HG03442 (cell line): ENCODE results near the gene TAF10.
A peak's percentile ranks its signal among the peaks of the same experiment; 100 is the strongest.

ENCODE experiments used
- ATAC-seq: cut with Tn5 transposase; IDR thresholded peaks from one replicate; pipeline ENCODE4 v1.9.1; 2021; ENCODE audit warnings: mild to moderate bottlenecking, moderate library complexity; ENCODE audit not compliant: unreplicated experiment

The TAF10 gene

DNA sequence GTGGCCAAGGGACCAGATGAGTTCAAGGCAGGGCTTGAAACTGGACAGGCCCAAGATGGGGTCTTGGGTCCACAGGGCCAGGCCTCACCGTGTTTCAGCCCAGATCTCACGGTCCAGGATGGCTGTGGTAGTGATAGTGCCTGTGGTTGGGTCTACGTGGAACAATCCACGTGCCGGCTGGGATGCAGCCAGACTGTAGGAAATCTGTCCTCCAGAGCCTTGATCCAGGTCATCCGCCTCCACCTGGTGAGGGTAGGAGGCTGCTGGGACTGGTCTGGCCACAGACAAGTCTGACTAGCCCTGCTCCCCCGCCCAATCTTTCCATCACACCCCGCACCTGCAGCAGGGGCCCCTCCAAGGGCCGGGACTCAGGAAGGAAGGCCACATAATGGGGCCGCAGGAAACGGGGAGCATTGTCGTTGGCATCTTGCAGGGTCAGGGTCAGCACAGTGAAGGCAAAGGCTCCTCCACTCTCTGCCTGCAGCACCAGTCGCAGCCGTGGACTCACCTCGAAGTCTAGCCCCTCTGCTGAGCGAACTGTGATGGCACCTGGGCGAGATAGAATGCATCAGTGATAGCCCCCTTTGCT is 13.9 kb upstream of the TAF10 start:
- no peak for ATAC-seq

DNA sequence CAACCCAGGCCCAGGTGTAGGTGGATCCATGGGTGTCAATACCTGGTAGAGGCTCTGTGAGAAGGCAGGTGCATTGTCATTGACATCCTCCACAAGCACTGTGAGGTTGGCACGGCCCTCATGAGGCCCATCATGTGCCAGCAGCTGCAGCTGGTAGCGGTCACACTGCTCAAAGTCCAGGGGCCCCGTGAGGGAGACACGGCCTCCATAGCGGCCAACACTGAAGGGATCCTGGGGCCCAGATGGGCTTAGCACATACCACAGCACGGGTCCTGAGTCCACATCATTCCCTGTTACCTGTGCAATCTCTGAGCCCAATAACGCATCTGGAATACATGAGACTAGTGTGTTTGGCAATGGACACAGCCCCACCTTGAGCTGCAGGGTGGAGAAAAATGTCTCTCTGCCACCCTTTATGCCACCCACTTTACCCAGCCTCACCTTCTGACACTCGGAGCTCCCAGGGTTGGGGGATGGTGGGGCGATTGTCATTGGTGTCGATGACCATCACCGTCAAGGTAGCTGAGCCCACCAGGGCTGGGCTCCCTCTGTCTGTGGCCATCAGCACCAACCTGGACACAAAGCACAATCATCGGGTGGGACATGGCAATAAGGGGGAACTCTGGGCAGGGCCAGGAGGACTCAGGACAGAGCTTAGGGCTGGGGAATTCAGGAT is 13.3 kb upstream of the TAF10 start:
- no peak for ATAC-seq

DNA sequence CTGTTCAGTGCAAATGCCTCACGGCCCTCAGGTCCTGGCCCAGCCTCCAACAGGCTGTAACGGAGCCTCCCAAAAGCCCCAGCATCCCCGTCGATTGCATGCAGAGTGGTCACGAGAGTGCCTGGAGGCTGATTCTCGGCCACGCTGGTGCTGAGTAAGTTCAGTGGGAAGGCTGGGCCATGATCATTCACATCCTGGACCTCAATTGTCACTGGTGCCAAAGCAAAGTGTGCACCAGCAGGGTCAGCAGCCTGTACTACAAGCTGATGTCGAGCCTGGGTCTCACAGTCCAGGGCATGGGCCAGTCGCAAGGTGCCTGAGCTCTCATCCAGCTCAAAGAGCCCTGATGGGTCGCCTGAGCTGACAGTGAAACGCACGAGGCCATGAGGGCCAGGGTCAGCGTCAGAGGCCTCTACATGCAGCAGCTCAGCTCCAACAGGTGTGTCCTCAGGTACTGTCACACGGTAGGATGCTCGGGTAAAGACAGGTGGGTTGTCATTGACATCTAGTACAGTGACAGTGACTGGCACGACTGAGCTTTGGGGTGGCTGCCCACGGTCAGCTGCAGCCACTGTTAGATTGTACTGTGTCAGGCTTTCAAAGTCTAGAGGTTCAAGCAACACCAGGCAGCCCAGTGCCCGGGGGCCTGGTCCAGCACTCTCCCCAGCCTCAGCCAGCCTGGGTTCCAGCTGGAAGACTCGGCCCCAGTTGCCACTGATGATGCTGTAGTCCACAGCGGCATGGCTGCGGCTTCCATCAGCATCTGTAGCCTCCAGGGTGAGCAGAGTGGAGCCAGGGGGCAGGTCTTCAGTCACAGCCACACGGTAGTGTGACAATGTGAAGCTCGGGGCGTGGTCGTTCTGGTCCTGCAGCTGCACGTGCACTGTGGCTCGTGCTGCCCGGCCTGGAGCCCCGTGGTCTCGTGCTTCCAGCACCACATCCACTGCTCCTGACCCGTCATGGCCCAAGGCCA is 11.7 kb upstream of the TAF10 start:
- ATAC-seq = no peak

DNA sequence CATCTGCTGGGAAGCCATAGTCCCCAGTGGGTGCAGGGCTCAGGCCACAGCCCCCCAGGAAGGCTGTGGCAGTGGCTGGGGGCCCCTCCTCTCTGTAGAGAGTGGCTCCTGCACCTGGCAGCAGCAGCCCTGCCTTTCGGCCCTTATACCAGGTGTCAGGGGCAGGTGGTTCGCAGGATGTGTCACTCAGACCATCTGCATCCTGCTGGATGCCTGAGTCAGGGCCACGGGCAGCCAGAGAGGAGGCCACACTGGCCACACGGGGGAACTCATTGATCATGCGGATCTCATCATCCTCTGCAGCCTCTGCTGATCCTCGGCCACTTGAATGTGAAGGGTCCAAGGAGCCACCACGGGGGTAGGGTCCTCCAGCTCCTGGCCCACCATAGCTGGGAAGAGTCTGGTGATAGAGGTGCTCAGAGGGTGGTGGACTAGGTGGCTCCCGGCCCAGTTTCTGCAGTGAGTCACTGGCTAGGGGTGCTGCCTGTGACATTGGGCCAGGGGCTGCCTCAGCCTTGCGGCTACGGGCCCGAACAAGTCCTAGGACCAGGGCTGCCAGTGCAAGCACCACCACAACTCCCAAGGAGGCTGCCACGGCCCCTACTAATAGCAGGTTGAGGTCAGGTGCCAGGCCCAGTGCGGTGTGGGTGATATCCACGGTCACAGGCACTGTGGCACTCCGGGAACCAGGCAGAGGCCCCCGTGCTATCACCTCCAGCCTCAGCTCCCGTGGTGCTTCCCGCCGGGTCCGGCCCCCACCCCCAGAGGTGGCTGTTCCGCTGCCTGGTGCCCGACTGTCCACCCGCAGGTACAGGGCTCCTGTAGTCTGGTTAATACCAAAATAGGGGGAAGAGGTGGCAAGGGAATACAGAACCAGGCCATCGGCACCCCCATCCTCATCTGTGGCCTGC is 10.5 kb upstream of the TAF10 start:
- ATAC-seq = no peak

DNA sequence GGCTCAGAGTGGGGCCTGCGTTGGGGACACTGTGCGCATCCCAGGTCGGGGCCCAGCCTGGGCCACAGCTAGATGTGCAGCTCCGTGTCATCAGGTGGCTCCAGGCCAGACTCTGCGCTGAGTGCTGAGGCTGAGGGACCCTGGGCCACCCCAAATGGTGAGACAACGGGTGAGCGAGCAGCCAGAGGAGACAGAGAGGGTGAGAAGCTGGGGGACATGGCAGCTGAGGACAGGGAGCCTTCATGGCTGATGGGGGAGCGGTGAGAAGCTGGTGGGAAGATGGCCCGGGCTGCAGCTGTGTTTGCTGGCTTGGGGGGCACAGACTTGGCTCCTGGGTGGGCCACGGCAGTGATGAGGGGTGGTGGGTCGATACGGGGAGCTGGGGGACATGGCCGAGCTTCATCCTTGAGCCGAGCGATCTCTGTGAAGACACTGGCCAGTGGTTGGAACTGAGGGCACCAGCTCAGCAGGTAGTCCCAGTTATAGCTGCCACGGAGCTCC is 9.7 kb upstream of the TAF10 start:
- ATAC-seq = no peak

DNA sequence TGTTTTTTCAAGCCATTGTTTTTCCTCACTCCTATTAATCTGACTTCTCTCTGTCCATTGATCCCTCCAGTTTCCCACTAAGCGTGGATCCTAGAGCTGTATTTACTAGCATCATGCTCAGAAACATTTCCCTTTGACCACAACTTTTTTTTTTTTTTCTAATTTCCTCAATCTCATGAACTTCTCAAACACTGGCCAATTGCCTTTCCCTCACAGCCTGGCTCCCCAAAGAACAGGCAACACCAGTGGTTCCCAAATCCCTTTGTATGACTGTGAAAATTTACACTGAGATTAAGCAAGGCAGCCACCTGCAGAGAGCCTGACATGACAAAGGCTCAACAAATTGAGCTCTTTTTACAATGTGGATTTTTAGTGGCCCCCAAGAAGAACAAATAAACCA is 8.6 kb upstream of the TAF10 start:
- no peak for ATAC-seq

DNA sequence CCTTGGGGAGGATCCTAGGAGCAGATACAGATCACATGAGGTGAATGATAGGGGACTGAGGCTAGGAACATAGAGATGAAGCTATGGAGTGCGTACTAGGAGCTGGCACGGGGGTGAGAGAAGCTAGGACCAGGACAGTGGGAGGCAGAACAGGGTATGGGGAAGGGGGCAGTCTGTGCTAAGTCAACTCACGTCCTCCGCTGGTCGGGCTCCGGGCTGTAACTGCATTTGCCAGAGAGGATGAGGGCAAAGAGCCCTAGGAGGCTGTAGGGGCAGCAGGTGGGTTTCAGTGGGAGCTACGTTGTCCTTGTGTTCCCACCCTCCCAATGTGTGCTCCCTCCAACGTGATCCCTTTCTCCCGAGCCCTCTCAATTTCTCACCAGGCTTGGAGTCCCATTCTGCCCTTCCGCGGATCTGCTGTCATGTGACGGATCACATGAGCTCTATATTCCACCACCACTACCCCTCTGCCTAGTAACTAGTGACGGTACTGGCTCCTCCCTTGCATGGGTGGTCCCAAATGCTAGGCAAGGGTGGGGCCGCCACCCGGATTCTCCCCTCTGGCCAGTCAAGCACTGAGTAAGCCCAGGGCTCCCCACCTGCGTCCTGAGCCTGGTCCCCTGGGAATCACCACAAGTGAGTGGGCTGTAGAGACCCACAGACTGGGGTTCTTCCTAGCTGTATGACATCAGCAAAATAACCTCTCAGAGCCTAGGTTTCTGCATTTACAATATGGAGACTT is 7.2 kb upstream of the TAF10 start, which contains the start of gene TPP1:
Gene TPP1 (minus strand): TSS at position 419 of the 742 bp plus-strand sequence. CDS start 22 bp downstream, at position 397.
- peak; percentile 98 for ATAC-seq

DNA sequence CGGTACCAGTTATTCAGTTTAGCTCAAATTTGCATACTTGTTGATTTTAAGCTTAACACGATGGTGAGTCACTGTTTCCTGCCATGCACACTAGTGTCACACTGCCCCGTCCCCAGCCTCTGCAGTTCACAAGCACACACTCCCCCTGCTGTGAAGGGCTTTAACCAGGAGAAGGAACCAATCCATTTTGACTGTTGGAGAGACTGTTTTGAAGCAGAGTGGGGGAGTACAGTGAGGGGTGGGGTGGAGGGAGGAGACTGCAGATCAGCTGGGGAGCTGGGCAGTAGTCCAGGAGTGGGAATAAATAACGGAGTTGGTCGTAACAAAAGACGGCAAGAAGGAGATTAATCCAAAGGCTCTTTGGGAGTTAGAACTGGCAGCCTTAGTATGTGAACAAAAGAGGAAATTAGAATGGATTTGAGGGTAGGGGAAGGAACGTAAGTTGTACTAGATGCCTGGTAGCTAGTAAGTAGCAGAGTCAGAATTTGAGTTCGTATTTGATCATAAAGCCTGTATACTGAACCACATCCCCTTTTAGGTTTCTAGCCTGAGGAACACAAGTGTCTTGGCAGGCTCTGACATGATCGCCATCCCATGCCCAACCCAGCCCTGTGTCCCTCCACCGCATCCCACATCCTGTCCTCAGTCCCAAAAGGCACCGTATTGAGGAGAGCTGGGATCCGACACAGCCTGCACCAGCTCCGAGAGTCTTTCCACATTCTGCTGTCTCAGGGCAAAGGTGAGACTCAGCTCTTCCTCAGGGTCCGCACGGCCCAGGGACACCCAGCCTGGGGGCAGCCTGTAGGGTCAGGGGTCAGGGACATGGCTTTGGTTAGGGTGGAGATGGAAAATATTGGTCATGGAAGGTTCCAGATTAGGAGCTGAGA is 6.3 kb upstream of the TAF10 start:
- no peak for ATAC-seq

DNA sequence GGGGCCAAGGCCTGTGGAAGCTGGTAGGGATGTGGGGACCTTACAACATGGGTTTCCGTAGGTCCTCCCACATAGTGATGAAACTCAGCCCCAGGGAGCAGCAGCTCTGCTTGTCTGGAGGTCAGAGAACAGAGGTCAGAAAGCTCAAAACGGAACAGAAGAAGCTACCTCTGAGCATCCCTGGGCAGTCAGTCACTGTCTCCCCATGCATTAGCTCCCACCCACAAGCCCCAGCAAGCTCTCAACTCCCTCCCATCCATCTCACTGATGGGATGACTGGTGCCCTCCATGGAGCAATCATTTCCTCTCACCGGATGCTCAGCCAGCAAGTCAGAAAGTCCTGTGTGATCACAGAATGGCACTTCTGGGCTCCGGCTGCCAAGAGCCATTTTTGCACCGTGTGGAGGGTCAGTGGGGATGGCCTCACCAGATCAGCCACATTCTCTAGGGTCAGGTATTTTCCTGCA is 5.3 kb upstream of the TAF10 start:
- no peak for ATAC-seq

DNA sequence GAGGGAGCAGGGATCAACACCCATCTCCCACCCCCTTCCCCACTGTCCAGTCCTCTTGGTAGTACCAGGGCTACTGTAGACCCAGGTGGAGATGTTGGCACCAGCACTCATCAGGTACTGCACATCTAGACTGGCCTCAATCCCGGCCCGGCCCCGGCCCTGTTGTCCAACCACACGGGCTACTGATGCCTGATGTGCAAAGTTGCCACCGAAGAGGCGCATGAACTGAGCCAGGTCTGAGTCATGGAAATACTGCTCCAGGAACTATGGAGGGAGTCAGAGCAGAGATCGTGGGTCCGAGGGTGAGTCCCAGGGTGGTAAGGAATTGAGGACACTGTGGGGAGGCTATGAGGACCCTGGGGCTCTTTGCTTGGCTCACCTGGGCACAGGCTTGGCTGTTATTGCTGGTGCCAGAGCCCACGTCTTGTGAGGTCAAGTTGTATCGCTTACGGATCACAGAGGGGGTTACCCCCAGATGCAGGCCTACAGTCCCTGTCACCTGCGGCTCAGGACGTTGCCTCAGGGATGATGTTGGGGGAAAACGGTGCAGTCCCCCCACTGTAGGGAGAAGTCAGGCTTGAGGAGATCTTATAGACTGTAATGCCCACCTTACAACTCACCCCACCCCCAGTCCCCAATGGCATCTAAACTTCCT is 4.7 kb upstream of the TAF10 start:
- no peak for ATAC-seq

DNA sequence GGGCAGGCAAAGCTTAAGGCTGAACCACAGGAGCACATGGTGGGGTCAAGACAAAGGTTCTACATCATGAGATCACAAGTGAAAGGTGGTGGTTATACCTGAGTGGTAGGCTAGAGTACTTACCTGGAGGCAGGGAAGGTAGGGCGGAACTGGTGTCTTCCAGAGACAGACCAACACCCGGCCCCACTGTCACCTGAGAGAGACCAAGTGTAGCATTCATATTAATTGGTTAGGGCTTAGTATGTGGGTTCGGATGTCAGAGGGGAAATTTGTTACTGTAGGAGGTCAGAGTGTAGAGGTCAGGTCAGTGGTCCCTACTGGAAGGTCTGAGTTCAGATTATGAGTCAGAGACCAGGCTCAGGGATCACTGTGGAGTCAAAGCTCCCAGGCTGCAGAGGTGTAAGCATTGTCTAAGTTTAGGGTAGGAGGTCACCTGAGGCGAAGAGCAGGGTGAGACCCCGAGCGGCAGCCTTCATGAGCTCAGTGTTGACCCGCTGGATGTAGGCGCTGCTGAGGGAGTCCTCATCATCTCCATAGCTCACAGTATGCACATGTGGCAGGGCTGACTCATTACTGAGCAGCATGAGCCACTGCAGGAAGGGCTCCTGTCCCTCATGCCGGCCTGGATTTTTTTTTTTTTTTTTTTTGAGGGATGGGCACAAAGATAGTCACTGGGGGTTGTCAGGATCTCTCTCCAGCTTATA is 4.0 kb upstream of the TAF10 start:
- ATAC-seq = no peak

DNA sequence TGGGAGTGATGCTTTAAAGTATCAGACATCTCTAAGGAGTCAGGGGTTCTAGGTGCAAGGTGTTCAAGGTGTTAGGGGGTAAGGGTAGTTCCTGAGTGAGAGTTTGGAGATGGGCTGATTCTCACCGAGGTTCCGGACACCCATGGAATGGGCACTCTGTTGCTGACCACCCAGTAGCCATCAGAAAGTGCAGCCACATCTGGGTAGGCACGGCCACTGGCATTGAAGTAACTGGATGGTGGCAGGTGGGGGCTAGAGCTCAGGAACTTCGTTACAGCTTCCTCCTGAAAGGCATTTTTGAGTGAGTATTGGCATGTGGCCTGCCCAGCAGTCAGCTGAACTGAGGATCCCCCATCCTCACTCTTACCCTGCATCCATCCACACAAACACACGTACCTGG is 3.0 kb upstream of the TAF10 start:
- no peak for ATAC-seq

DNA sequence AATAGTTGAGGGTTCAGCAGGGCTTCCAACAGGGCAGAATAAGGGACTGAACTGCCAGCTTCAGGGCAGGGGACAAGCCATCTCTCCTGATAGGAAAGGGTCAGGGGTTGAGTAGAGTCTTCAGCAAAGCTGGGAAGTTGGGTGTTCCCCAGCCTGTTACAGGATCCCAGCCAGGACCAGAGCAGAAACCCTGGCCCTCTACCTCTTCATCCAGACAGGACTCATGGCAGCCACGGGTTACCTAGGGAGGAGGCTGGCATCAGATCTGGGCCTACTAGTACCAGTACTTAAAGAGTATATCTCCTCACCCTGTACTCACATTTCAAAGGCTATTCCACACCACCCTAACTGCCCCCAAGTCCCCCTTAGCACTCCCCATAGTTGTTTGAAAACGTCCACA is 2.4 kb upstream of the TAF10 start:
- ATAC-seq = no peak

DNA sequence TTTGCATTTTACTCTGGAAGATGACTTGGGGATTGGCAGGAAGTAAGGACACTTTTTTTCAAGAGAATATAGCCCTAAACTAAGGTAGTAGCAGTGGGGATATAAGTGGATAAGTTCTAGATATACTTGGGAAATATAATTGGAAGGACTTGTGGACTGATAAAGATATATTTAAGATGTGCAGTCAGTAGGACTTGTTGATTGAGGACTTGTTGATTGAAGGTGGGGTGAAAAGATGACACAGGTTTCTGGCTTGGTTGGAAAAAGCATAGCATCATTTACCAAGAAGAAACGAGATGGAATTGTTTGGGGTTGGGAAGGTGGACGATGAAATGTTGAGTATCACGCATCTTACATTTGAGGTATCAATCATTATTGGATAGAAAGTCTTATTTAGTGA is 1.5 kb upstream of the TAF10 start:
- no peak for ATAC-seq

DNA sequence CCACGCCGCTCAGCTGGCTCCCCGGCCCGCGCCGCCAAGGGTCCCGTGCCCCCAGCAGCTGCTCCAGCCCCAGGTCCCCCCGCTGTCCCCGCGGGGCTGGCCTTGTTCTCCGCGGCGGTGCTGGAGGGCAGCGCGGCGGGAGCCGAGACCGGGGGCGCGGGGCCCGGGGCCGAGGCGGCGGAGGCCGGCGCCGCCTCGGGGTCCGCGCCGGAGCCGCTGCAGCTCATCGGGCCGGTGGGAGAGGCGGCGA is 128 bp downstream of the TAF10 start:
- peak; percentile 9 for ATAC-seq

DNA sequence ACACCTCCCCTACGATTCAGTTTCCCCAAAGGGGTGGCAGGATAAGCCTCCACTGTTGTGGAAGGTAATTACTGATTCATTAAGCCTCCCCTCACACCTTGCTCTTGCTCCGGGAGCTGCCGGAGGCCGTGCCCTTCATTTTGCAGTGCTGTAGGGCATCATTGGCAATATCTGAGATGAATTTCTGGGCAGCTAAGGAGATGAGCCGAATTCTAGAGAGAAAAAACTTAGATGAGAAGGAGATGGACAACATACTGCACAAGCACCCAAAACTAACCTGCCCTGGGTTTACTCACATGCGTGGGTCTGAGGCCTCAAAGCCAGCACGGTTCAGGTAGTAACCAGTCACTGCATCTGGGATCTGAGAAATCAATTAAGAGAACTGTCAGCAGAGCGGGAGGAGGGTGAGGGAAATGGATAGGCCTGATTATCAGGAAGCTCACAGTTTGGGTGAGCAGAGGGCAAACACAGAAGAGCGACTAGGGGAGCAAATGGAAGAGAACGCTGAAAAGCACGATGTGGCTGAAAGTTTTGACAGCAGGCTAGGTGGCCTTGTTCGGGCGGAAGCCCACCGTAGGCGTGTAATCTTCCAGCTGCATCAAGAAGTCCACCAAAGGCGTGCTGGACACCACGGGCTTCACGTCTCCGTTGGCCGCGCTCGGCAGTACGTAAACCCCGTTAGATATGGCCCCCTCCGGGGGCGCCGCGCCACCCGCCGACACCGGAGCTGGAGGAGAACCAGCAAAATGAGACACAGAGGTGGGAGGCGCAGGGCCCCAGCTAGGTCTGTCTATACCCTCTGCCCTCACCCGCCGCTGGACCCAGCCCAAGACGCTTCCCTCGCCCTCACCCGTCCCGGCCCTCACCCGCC is 689 bp downstream of the TAF10 start:
- ATAC-seq = no peak

DNA sequence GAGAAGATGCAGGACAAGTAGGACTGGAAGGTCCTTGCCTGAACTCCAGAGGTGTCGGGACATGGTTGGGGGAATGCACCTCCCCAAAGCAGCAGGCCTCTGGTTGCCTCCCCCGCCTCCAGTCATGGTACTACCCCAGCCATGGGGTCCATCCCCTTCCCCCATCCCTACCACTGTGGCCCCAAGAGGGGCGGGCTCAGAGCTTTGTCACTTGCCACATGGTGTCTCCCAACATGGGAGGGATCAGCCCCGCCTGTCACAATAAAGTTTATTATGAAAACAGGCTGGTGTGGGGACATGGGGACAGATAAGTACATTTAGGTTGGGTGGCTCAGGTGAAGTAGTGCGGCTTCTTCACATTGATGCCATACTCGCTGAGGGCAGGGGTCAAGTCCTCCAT is 1.4 kb downstream of the TAF10 start:
- no peak for ATAC-seq
